GM23248 (cell line): ENCODE results near the gene TNFRSF6B. TPM values are rescaled to one million over a fixed set of nuclear protein-coding genes. Genes with fewer than 3 reads are reported as not detected.

Source experiments
- DNase-seq: peaks from one replicate; pipeline ENCODE4 v3.0.0-alpha.2; 2015
- H2AFZ ChIP-seq: fragments of 200-600 bp; sonication (generic); 2 replicates; pipeline ENCODE4 v1.6.1; 2016; ENCODE audit warnings: antibody characterized with exemption
- H3F3A ChIP-seq: fragments of 200-600 bp; sonication (generic); 2 replicates; pipeline ENCODE4 v1.6.1; 2016; ENCODE audit warnings: mild to moderate bottlenecking, antibody characterized with exemption, mixed run types; ENCODE audit not compliant: insufficient read depth
- H3K27ac ChIP-seq: fragments of 200-600 bp; sonication (generic); 2 replicates; pipeline ENCODE4 v1.5.1; 2016; ENCODE audit warnings: mild to moderate bottlenecking
- H3K27me3 ChIP-seq: fragments of 200-600 bp; sonication (generic); replicated peaks from 2 replicates; pipeline ENCODE4 v1.6.1; 2016; ENCODE audit warnings: mild to moderate bottlenecking; ENCODE audit not compliant: insufficient read depth
- H3K36me3 ChIP-seq: fragments of 200-600 bp; sonication (generic); 2 replicates; pipeline ENCODE4 v1.6.1; 2016; ENCODE audit warnings: low read depth, mild to moderate bottlenecking
- H3K4me1 ChIP-seq: fragments of 200-600 bp; sonication (generic); 2 replicates; pipeline ENCODE4 v1.6.1; 2016; ENCODE audit warnings: mild to moderate bottlenecking; ENCODE audit not compliant: insufficient read depth
- H3K4me2 ChIP-seq: fragments of 200-600 bp; sonication (generic); one replicate; pipeline ENCODE4 v1.6.1; 2016; ENCODE audit warnings: mild to moderate bottlenecking; ENCODE audit not compliant: unreplicated experiment
- H3K4me3 ChIP-seq: fragments of 200-600 bp; sonication (generic); 2 replicates; pipeline ENCODE4 v1.5.1; 2016; ENCODE audit warnings: mild to moderate bottlenecking
- H3K79me2 ChIP-seq: fragments of 200-600 bp; sonication (generic); 2 replicates; pipeline ENCODE4 v1.6.1; 2016; ENCODE audit warnings: mild to moderate bottlenecking; ENCODE audit not compliant: insufficient read depth
- H3K9ac ChIP-seq: fragments of 200-600 bp; sonication (generic); 2 replicates; pipeline ENCODE4 v1.6.1; 2016; ENCODE audit warnings: mild to moderate bottlenecking
- H3K9me2 ChIP-seq: fragments of 200-600 bp; sonication (generic); 2 replicates; pipeline ENCODE4 v1.6.1; 2016; ENCODE audit warnings: mixed run types, mild to moderate bottlenecking, moderate library complexity; ENCODE audit not compliant: insufficient read depth
- H3K9me3 ChIP-seq: fragments of 200-600 bp; sonication (generic); one replicate; pipeline ENCODE4 v1.6.1; 2017; ENCODE audit warnings: low read depth
- H4K20me1 ChIP-seq: fragments of 200-600 bp; sonication (generic); 2 replicates; pipeline ENCODE4 v1.6.0; 2016; ENCODE audit not compliant: insufficient read depth
- EZH2 ChIP-seq: fragments of 200-600 bp; sonication (generic); IDR thresholded peaks from 2 replicates; pipeline ENCODE4 v1.6.1; 2018; ENCODE audit warnings: antibody characterized with exemption, mild to moderate bottlenecking; ENCODE audit not compliant: insufficient read depth, poor library complexity, severe bottlenecking
- EZH2phosphoT487 ChIP-seq: fragments of 200-600 bp; sonication (generic); IDR thresholded peaks from 2 replicates; pipeline ENCODE4 v1.6.1; 2018; ENCODE audit warnings: antibody characterized with exemption, moderate library complexity, mild to moderate bottlenecking, low read depth; ENCODE audit not compliant: insufficient read depth
- WGBS, 2 experiments: methylation state at CpG; one replicate each; pipeline ENCODE4 v1.1.6; 2015 to 2017; ENCODE audit warnings: low lambda C conversion rate in 2 of 2, low coverage in 1 of 2; ENCODE audit errors: missing lambda C conversion rate in 2 of 2; 5-methylcytosine and 5-hydroxymethylcytosine counted together
- in situ Hi-C: fragments of 300-500 bp; cut with MboI; formaldehyde crosslinking; loops from 2 replicates; pipeline ENCODE4 v1.15.0; 2020
- polyA plus RNA-seq: library from polyadenylated mRNA; unstranded; fragments of >200 nt; fragmentation: Nextera tagmentation; extraction: Ambion mirVana; gene quantifications from 2 replicates; pipeline ENCODE4 v1.2.1, GENCODE V29; 2016
- total RNA-seq: library from RNA; depleted of rRNA; stranded (reverse); fragments of >200 nt; shearing (Covaris generic); gene quantifications from 2 replicates; pipeline ENCODE4 v1.2.3, GENCODE V29; 2014

The TNFRSF6B gene
- total and polyA plus RNA-seq, 2 experiments from 2014 or later, result 17.4 to 39.9 TPM

DNA sequence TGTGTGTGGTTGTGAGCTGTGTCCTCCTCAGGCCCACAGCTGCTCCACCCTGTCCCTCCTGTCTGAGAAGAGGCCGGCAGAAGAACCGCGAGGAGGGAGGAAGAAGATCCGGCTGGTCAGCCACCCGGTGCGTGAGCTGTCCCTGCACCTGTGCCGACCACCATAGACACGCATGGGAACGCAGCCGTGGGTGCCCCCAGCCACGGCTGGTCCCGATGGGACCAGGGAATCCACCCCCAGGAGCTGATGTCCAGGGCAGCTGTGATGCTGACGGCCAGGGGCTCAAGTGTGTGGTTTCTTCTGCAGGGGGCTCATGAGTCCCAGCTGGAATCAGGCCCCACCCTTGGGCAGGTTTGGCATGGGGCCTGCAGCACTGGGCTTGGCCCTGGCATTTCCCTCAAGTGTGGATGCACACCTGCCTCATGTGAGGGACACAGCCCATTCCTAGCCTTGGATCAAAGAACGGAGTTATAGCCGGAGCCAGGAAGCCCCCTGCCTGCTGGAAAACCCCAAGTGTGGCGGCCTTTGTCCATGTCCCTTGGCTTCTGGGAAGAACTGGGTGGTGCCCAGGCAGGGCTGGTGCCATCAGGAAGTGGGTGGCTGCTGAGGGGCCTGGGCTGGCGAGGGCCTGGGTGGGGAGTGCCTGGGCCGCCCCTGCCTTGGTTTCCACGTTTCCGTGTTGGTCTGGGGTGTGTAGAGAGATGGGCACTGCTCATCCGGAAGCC, 4.6 kb upstream of the TNFRSF6B start:
- no peak overlapping the region for H3K4me3 ChIP-seq
- peaks cover 8% of the 10 kb centered on the region; the same call in 1 of the 2 replicates for H3F3A ChIP-seq
- in situ Hi-C loops, result no loop called here
- H3K27me3 ChIP-seq, result no peaks in the 10 kb centered on the region
- TF ChIP-seq EZH2, result no peak
- no peak for TF ChIP-seq EZH2phosphoT487
- H3K9ac ChIP-seq, result no peak overlapping the region
- no peak for DNase-seq
- H3K27ac ChIP-seq, result no peak overlapping the region
- H4K20me1 ChIP-seq, result no peaks in the 10 kb centered on the region
- H3K79me2 ChIP-seq, result no peaks in the 10 kb centered on the region
- no peaks in the 10 kb centered on the region for H3K9me2 ChIP-seq
- peaks cover 9% of the 10 kb centered on the region for H3K4me1 ChIP-seq
- no peak overlapping the region for H2AFZ ChIP-seq
- H3K9me3 ChIP-seq, result no peaks in the 10 kb centered on the region
- H3K36me3 ChIP-seq, result no peaks in the 10 kb centered on the region
- H3K4me2 ChIP-seq, result no peak overlapping the region
- 86 to 91% methylated on average over 15 of the region's 21 CpGs for WGBS, 2 experiments

DNA sequence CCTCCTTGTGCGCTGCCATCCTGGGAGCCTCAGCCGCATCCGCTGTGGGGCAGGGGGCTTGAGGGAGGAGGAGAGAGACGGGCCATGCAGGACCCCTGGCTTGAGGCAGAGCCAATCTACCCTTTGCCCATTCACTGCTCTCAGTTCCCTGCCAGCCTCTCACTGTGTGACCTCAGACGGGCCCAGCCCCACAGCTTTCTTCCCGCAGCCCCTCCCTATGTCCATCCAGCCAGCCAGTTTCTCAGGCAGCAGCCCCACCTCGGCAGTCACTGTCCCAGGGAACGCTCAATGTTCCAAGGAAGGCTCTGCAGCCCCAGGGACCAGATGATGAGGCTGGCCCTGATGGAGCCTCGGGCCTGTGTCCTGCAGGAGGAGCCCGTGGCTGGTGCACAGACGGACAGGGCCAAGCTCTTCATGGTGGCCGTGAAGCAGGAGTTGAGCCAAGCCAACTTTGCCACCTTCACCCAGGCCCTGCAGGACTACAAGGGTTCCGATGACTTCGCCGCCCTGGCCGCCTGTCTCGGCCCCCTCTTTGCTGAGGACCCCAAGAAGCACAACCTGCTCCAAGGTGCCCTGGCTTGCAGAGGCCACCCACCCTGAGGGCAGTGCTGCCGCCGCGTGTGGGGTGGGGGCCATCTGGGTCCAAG, 3.9 kb upstream of the TNFRSF6B start:
- Histone ChIP-seq H3F3A (peaks cover 3% of the 10 kb centered on the region; the same call in 1 of the 2 replicates), H3K4me1 (peaks cover 2% of the 10 kb centered on the region), H3K79me2 (no peaks in the 10 kb centered on the region), H3K9ac (no peak overlapping the region), H4K20me1 (no peaks in the 10 kb centered on the region), H3K9me3 (no peaks in the 10 kb centered on the region), H3K4me2 (no peak overlapping the region), H3K4me3 (no peak overlapping the region), H3K9me2 (no peaks in the 10 kb centered on the region), H2AFZ (no peak overlapping the region), H3K36me3 (no peaks in the 10 kb centered on the region), H3K27ac (no peak overlapping the region), H3K27me3 (no peaks in the 10 kb centered on the region)
- peak; percentile 53 for DNase-seq
- in situ Hi-C loops, result no loop called here
- 54 to 61% methylated on average over 17 to 20 of the region's 20 CpGs for WGBS, 2 experiments
- no peak for TF ChIP-seq EZH2phosphoT487

- Histone ChIP-seq H3F3A (no peaks in the 10 kb centered on the region), H3K4me1 (0 out of 2 replicates have a peak, but pooled peaks cover 6% of the 10 kb centered on the region), H3K4me3 (no peak overlapping the region), H4K20me1 (no peaks in the 10 kb centered on the region), H3K36me3 (no peaks in the 10 kb centered on the region), H3K27ac (no peak overlapping the region), H3K9me2 (no peaks in the 10 kb centered on the region), H3K9me3 (no peaks in the 10 kb centered on the region), H3K9ac (no peak overlapping the region), H3K79me2 (no peaks in the 10 kb centered on the region), H2AFZ (no peak overlapping the region), H3K27me3 (no peaks in the 10 kb centered on the region), H3K4me2 (no peak overlapping the region)
- in situ Hi-C loops, result no loop called here
- TF ChIP-seq EZH2phosphoT487, result no peak
- no peak for TF ChIP-seq EZH2
- WGBS, 2 experiments, result 88 to 89% methylated on average over 9 of the region's 10 CpGs
- no peak for DNase-seq
Observed at GRCh38 chr20:63693083-63693732, 3.2 kb upstream of the TNFRSF6B start.

- 88 to 91% methylated on average over 21 of the region's 21 CpGs for WGBS, 2 experiments
- no peak for TF ChIP-seq EZH2
- TF ChIP-seq EZH2phosphoT487, result no peak
- Histone ChIP-seq H3K9me2 (no peaks in the 10 kb centered on the region), H3K9me3 (no peaks in the 10 kb centered on the region), H3K4me3 (no peak overlapping the region), H3K4me1 (peaks cover 13% of the 10 kb centered on the region), H3K4me2 (no peak overlapping the region), H3K27ac (no peak overlapping the region), H3K27me3 (no peaks in the 10 kb centered on the region), H3K9ac (no peak overlapping the region), H3K79me2 (no peaks in the 10 kb centered on the region), H2AFZ (no peak overlapping the region), H3K36me3 (no peaks in the 10 kb centered on the region), H3F3A (no peaks in the 10 kb centered on the region; the same call in 1 of the 2 replicates), H4K20me1 (no peaks in the 10 kb centered on the region)
- in situ Hi-C loops, result no loop called here
- no peak for DNase-seq
Observed at GRCh38 chr20:63693733-63694583, 2.5 kb upstream of the TNFRSF6B start.
